Fibroblast of lung (primary cell): ENCODE results near the gene SLC13A1. TPM values are rescaled to one million over a fixed set of nuclear protein-coding genes. Genes with fewer than 3 reads are reported as not detected.

ENCODE experiments used
- DNase-seq, 2 donors: peaks; one replicate each; pipeline versions ENCODE4 v3.0.0 to v3.0.0-alpha.2; 2010; ENCODE audit warnings: low read depth in 2 of 2
- H2AFZ ChIP-seq: 2 replicates; pipeline ENCODE4 v1.5.1; 2012; ENCODE audit warnings: low read length, control low read depth, inconsistent platforms
- H3K27ac ChIP-seq: 2 replicates; pipeline ENCODE4 v1.5.1; 2011; ENCODE audit warnings: low read length, control low read depth; ENCODE audit not compliant: insufficient read depth
- H3K27me3 ChIP-seq: 2 replicates; pipeline ENCODE4 v1.5.1; 2011; ENCODE audit warnings: mild to moderate bottlenecking, low read length; ENCODE audit not compliant: control insufficient read depth, insufficient read depth
- H3K36me3 ChIP-seq: 2 replicates; pipeline ENCODE4 v1.5.1; 2011; ENCODE audit warnings: low read length; ENCODE audit not compliant: control insufficient read depth, insufficient read depth
- H3K4me1 ChIP-seq: 2 replicates; pipeline ENCODE4 v1.5.1; 2011; ENCODE audit warnings: low read length; ENCODE audit not compliant: control insufficient read depth, insufficient read depth; ENCODE audit errors: extremely low read depth
- H3K4me2 ChIP-seq: 2 replicates; pipeline ENCODE4 v1.5.1; 2011; ENCODE audit warnings: low read length, control low read depth; ENCODE audit not compliant: insufficient read depth; ENCODE audit errors: extremely low read depth
- H3K4me3 ChIP-seq, 4 experiments: fragments of 200-600 bp in 1 of 4; sonication (generic) in 1 of 4; replicated peaks in 1 of 4; 2 replicates each; pipeline ENCODE4 v1.5.1; 2011 to 2016; ENCODE audit warnings: low read length in 4 of 4, low read depth in 3 of 4, mild to moderate bottlenecking in 3 of 4, control low read depth in 2 of 4, inconsistent platforms in 1 of 4, mixed read lengths in 1 of 4; ENCODE audit not compliant: insufficient read depth in 1 of 4; ENCODE audit errors: control extremely low read depth in 1 of 4
- H3K79me2 ChIP-seq: 2 replicates; pipeline ENCODE4 v1.5.1; 2012; ENCODE audit warnings: mild to moderate bottlenecking, low read length, inconsistent platforms; ENCODE audit not compliant: control insufficient read depth, insufficient read depth
- H3K9ac ChIP-seq: 2 replicates; pipeline ENCODE4 v1.5.1; 2011; ENCODE audit warnings: mild to moderate bottlenecking, low read length, control low read depth; ENCODE audit not compliant: insufficient read depth
- H3K9me3 ChIP-seq: 2 replicates; pipeline ENCODE4 v1.5.1; 2012; ENCODE audit warnings: low read depth, low read length; ENCODE audit not compliant: control insufficient read depth, insufficient read depth
- H4K20me1 ChIP-seq: 2 replicates; pipeline ENCODE4 v1.5.1; 2011; ENCODE audit warnings: low read length; ENCODE audit not compliant: control insufficient read depth, insufficient read depth; ENCODE audit errors: extremely low read depth
- EZH2 ChIP-seq: IDR thresholded peaks from 2 replicates; pipeline ENCODE4 v1.5.1; 2012; ENCODE audit warnings: low read length, control low read depth, mild to moderate bottlenecking; ENCODE audit errors: missing control alignments
- polyA plus RNA-seq, 2 donors: library from polyadenylated mRNA; depleted of rRNA in 1 of 2; stranded (reverse) in 1 of 2; unstranded in 1 of 2; fragments of >200 nt; gene quantifications; 2 replicates each; pipeline ENCODE4 v1.2.1, GENCODE V29; 2011 to 2012; ENCODE audit warnings: missing spikeins in 1 of 2
- total RNA-seq: library from RNA; depleted of rRNA; stranded (reverse); fragments of >200 nt; gene quantifications from 2 replicates; pipeline ENCODE4 v1.2.1, GENCODE V29; 2014
- TF ChIP-seq, protein P1 (sequence below), 2 donors: IDR thresholded peaks in 1 of 2; conservative IDR thresholded peaks in 1 of 2; 1 replicate in 1 of 2; 2 replicates in 1 of 2; pipeline ENCODE4 v1.5.1; 2011 to 2012; ENCODE audit warnings: low read length in 2 of 2, control low read depth in 1 of 2, inconsistent platforms in 1 of 2, low read depth in 1 of 2, mild to moderate bottlenecking in 1 of 2

The SLC13A1 gene
- total and polyA plus RNA-seq, 2 donors (not counting 1 experiment from before 2014, with no cell fraction given), result not detected

DNA sequence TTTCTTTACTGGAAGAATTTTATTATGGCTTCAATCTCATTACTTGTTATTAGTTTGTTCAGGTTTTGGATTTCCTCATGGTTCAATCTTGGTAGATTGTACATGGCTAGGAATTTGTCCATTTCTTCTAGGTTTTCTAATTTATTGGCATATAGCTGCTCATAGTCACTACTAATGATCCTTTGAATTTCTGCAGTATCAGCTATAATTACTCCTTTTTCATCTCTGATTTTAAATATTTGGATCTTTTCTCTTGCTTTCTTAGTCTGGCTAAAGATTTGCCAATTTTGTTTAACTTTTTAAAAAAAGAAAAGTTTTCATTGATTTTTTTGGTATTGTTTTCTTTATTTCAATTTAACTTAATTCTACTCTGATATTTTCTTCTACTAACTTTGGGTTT lies 59.2 kb downstream of the SLC13A1 start:
- Histone ChIP-seq H3K9me3 (no peaks in the 10 kb centered on the region), H3K27me3 (no peaks in the 10 kb centered on the region), H3K36me3 (no peaks in the 10 kb centered on the region), H4K20me1 (no peaks in the 10 kb centered on the region), H3K9ac (no peak overlapping the region), H2AFZ (no peak overlapping the region), H3K27ac (no peak overlapping the region), H3K4me2 (no peak overlapping the region), H3K79me2 (no peaks in the 10 kb centered on the region), H3K4me1 (no peaks in the 10 kb centered on the region), H3K4me3 (no peak overlapping the region)
- TF ChIP-seq, protein P1, sequence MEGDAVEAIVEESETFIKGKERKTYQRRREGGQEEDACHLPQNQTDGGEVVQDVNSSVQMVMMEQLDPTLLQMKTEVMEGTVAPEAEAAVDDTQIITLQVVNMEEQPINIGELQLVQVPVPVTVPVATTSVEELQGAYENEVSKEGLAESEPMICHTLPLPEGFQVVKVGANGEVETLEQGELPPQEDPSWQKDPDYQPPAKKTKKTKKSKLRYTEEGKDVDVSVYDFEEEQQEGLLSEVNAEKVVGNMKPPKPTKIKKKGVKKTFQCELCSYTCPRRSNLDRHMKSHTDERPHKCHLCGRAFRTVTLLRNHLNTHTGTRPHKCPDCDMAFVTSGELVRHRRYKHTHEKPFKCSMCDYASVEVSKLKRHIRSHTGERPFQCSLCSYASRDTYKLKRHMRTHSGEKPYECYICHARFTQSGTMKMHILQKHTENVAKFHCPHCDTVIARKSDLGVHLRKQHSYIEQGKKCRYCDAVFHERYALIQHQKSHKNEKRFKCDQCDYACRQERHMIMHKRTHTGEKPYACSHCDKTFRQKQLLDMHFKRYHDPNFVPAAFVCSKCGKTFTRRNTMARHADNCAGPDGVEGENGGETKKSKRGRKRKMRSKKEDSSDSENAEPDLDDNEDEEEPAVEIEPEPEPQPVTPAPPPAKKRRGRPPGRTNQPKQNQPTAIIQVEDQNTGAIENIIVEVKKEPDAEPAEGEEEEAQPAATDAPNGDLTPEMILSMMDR (conservative IDR thresholded peaks at IDR 0.05 in 1 of 2, IDR thresholded peaks at IDR 0.05 in 1 of 2; ENCODE audit: low read depth in 1 of 2, low read length in 2 of 2), result no peak
- no peak for TF ChIP-seq EZH2
- no peak for DNase-seq

DNA sequence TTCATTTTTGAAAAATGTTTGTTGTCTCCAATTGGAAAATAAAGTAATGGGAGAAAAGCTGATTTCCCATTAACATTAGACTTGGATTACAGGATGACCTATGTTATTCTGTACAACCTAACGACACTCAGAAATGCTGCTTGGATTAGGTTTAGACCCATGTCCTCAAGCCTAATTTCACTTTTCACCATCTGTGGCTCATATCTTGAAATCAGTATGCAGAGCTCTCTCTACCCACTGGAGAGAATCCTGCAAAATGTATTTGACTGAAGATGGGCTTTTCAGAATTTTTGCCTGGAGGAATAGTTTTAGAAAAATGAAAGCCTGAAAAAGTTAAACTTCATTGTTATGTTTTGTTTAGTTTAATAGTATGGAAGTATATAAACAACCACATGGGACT lies 63.8 kb downstream of the SLC13A1 start:
- Histone ChIP-seq H3K9ac (no peak overlapping the region), H3K79me2 (no peaks in the 10 kb centered on the region), H3K27ac (no peak overlapping the region), H4K20me1 (no peaks in the 10 kb centered on the region), H2AFZ (no peak overlapping the region), H3K4me1 (no peaks in the 10 kb centered on the region), H3K4me2 (no peak overlapping the region), H3K27me3 (no peaks in the 10 kb centered on the region), H3K36me3 (no peaks in the 10 kb centered on the region), H3K4me3 (no peak overlapping the region), H3K9me3 (no peaks in the 10 kb centered on the region)
- TF ChIP-seq, protein P1 (conservative IDR thresholded peaks at IDR 0.05 in 1 of 2, IDR thresholded peaks at IDR 0.05 in 1 of 2; ENCODE audit: low read depth in 1 of 2, low read length in 2 of 2), result no peak
- TF ChIP-seq EZH2, result no peak
- no peak for DNase-seq

DNA sequence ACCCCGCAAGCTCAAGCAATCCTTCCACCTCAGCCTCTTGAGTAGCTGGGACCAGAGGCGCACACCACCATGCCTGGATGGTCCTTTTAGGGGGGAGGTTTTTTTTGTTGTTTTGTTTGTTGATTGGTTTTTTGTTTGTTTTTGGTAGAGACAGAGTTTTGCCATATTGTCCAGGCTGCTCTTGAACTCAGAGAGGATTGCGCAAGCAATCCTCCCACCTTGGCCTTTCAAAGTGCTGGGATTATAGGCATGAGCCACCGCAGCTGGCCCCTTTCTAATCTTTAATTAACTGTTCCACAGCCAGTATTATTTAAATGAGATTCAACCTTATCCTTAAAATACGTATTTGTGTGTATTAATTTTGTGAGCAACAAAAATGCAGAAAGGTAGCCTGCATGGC lies 65.8 kb downstream of the SLC13A1 start:
- Histone ChIP-seq H3K27me3 (no peaks in the 10 kb centered on the region), H3K79me2 (no peaks in the 10 kb centered on the region), H2AFZ (no peak overlapping the region), H3K9me3 (no peaks in the 10 kb centered on the region), H3K9ac (no peak overlapping the region), H3K36me3 (no peaks in the 10 kb centered on the region), H3K27ac (no peak overlapping the region), H3K4me1 (no peaks in the 10 kb centered on the region), H3K4me3 (no peak overlapping the region), H3K4me2 (no peak overlapping the region), H4K20me1 (no peaks in the 10 kb centered on the region)
- TF ChIP-seq EZH2, result no peak
- TF ChIP-seq, protein P1 (conservative IDR thresholded peaks at IDR 0.05 in 1 of 2, IDR thresholded peaks at IDR 0.05 in 1 of 2; ENCODE audit: low read depth in 1 of 2, low read length in 2 of 2), result no peak
- no peak for DNase-seq
